ENCODE results near the gene ADGRL4.
A peak's percentile ranks its signal among the peaks of the same experiment; 100 is the strongest.
"Not testable (repeated sequence)": the region's sequence is repeated elsewhere in the genome, so short reads cannot be mapped to it uniquely, and the experiment has no call there.

Gene ADGRL4

GRCh38 chr1:78913950-78914349 is 92.6 kb downstream of the ADGRL4 start:
- peak; percentile 1 for DNase-seq

- peak; percentile 9 for DNase-seq
These were observed 94.3 kb downstream of the ADGRL4 start for GRCh38 chr1:78911956-78912880.

GRCh38 chr1:78902641-78903040 is 103.9 kb downstream of the ADGRL4 start:
- DNase-seq: no peak

- DNase-seq: no peak
These were observed 111.7 kb downstream of the ADGRL4 start for GRCh38 chr1:78894811-78895210.

- no peak for DNase-seq
These were observed 114.2 kb downstream of the ADGRL4 start for GRCh38 chr1:78892260-78892840.

GRCh38 chr1:78887458-78887857 is 119.1 kb downstream of the ADGRL4 start:
- DNase-seq: no peak

GRCh38 chr1:78884685-78885452 is 121.7 kb downstream of the ADGRL4 start:
- no peak for DNase-seq

GRCh38 chr1:78880223-78880622 is 126.3 kb downstream of the ADGRL4 start:
- no peak for DNase-seq

GRCh38 chr1:78875986-78876385 is 130.5 kb downstream of the ADGRL4 start:
- DNase-seq: not testable (repeated sequence)

GRCh38 chr1:78872801-78873200 is 133.7 kb downstream of the ADGRL4 start:
- DNase-seq: not testable (repeated sequence)

GRCh38 chr1:78871249-78871648 is 135.3 kb downstream of the ADGRL4 start:
- DNase-seq: no peak

- DNase-seq: no peak
These were observed 137.4 kb downstream of the ADGRL4 start for GRCh38 chr1:78869136-78869535.

- no peak for DNase-seq
These were observed 142.4 kb downstream of the ADGRL4 start for GRCh38 chr1:78864175-78864574.

- no peak for DNase-seq
These were observed 150.4 kb downstream of the ADGRL4 start for GRCh38 chr1:78856096-78856495.

GRCh38 chr1:78855258-78855657 is 151.3 kb downstream of the ADGRL4 start:
- peak; percentile 21 for DNase-seq

GRCh38 chr1:78854556-78854955 is 152.0 kb downstream of the ADGRL4 start:
- no peak for DNase-seq

- DNase-seq: no peak
These were observed 163.0 kb downstream of the ADGRL4 start for GRCh38 chr1:78843546-78843945.

- DNase-seq: no peak
These were observed 163.4 kb downstream of the ADGRL4 start for GRCh38 chr1:78843111-78843510.

GRCh38 chr1:78840453-78841271 is 165.9 kb downstream of the ADGRL4 start:
- DNase-seq: peak; percentile 18
